CD4-positive, alpha-beta T cell (primary cell): Measurements from ENCODE around the gene HES3. TPM values are rescaled to one million over a fixed set of nuclear protein-coding genes. Genes with fewer than 3 reads are reported as not detected.

Source experiments
- ATAC-seq: fragments of 200-7000 bp; cut with Tn5 transposase; one replicate; pipeline ENCODE4 v1.10.0; 2022; ENCODE audit warnings: mild to moderate bottlenecking; ENCODE audit not compliant: poor library complexity
- CTCF ChIA-PET: fragments of 350-600 bp; sonication (Branson Sonifier 250); formaldehyde crosslinking; loops from one replicate; lab custom pipeline; 2021; ENCODE audit warnings: antibody characterized with exemption, inconsistent platforms; lab: Charles Lee
- POLR2A ChIA-PET: fragments of 350-600 bp; sonication (Branson Sonifier 250); formaldehyde crosslinking; loops from one replicate; lab custom pipeline; 2021; ENCODE audit warnings: antibody characterized with exemption, inconsistent platforms; lab: Charles Lee
- DNase-seq, 14 experiments: peaks; one replicate each; pipeline ENCODE4 v3.0.0-alpha.2; 2013 to 2020; ENCODE audit warnings: mixed read lengths in 2 of 14
- H3K27ac ChIP-seq, 2 donors: one replicate each; pipeline versions ENCODE4 v1.5.1 to v1.7.0; 2013; ENCODE audit warnings: low read length in 2 of 2, low read depth in 1 of 2, mild to moderate bottlenecking in 1 of 2
- H3K27me3 ChIP-seq, 2 experiments: 1 replicate in 1 of 2; 2 replicates in 1 of 2; pipeline versions ENCODE4 v1.6.1 to v1.7.0; 2013; ENCODE audit warnings: low read length in 2 of 2, control low read depth in 1 of 2, mild to moderate bottlenecking in 1 of 2, moderate library complexity in 1 of 2; ENCODE audit not compliant: insufficient read depth in 2 of 2, control insufficient read depth in 1 of 2
- H3K36me3 ChIP-seq: one replicate; pipeline ENCODE4 v1.6.1; 2013; ENCODE audit warnings: low read length, control low read depth; ENCODE audit not compliant: insufficient read depth
- H3K4me1 ChIP-seq: one replicate; pipeline ENCODE4 v1.6.1; 2013; ENCODE audit warnings: low read length, control low read depth; ENCODE audit not compliant: insufficient read depth
- H3K4me3 ChIP-seq: one replicate; pipeline ENCODE4 v1.5.1; 2013; ENCODE audit warnings: mild to moderate bottlenecking, low read length, moderate library complexity
- H3K9me3 ChIP-seq, 2 experiments: 1 replicate in 1 of 2; 2 replicates in 1 of 2; pipeline versions ENCODE4 v1.6.1 to v1.7.0; 2013; ENCODE audit warnings: low read length in 2 of 2, mild to moderate bottlenecking in 2 of 2, control low read depth in 1 of 2, moderate library complexity in 1 of 2; ENCODE audit not compliant: control insufficient read depth in 1 of 2, insufficient read depth in 1 of 2
- H3K27ac Mint-ChIP-seq: one replicate; pipeline ENCODE4 v1.8.0; 2020; ENCODE audit warnings: mixed read lengths
- H3K27me3 Mint-ChIP-seq: one replicate; pipeline ENCODE4 v1.8.0; 2021; ENCODE audit warnings: mixed read lengths
- H3K36me3 Mint-ChIP-seq: one replicate; pipeline ENCODE4 v1.8.0; 2021; ENCODE audit warnings: low read depth, mixed read lengths
- H3K4me1 Mint-ChIP-seq: one replicate; pipeline ENCODE4 v1.8.0; 2021; ENCODE audit warnings: low read depth, mixed read lengths
- H3K4me3 Mint-ChIP-seq: one replicate; pipeline ENCODE4 v1.8.0; 2020; ENCODE audit warnings: mild to moderate bottlenecking, mixed read lengths
- H3K9me3 Mint-ChIP-seq: one replicate; pipeline ENCODE4 v1.8.0; 2020; ENCODE audit warnings: mixed read lengths
- intact Hi-C, 2 experiments: fragments of 100-400 bp; cut with DNase I in 1 of 2; cut with micrococcal nuclease in 1 of 2; formaldehyde crosslinking; loops; one replicate each; pipeline versions ENCODE4 v1.15.1 to v1.9.0; 2023 to 2025; cut with DNase I, micrococcal nuclease
- total RNA-seq, 174 experiments: library from RNA in 2 of 174; stranded (reverse) in 2 of 174; gene quantifications; one replicate each; pipeline ENCODE4 v1.2.3 and lab custom pipeline; 2021 to 2026
- TF ChIP-seq, protein P1 (sequence below): fragments of 200-600 bp; IDR thresholded peaks from one replicate; pipeline ENCODE4 v1.8.0; 2022; ENCODE audit warnings: antibody characterized with exemption, mild to moderate bottlenecking

HES3 gene
- total RNA-seq, 2 experiments from 2014 or later: not detected

DNA sequence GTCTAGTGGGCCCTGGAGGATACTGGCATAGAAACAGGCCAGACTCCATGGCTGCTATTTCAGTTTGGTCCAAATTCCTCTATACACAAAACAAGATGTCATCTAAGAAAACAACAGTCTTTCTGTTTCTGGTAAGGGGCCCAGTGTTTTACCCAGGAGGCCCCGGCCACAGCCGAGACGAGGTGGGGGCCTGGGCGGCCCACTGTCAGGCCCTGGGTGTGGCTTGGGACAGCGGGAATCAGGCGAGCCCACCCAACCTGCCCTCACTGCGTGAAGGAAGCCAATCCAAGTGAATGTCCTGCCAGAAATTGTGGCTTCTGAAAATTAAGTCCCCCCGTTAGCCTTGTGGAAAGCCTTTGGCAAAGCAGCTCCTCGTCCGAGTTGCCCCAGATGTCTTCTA lies 48.1 kb downstream of the HES3 start:
- no peak for DNase-seq
- intact Hi-C loops: no loop called here
- H3K27me3 ChIP-seq: no peaks in the 10 kb centered on the region
- Mint-ChIP-seq H3K4me1 (no peaks in the 10 kb centered on the region), H3K36me3 (peaks cover 3% of the 10 kb centered on the region), H3K27me3 (no peaks in the 10 kb centered on the region), H3K4me3 (no peak overlapping the region), H3K9me3 (no peaks in the 10 kb centered on the region), H3K27ac (no peak overlapping the region)
- peaks cover 8% of the 10 kb centered on the region for H3K36me3 ChIP-seq
- ChIA-PET POLR2A (no interaction called here), CTCF (no interaction called here)
- H3K9me3 ChIP-seq: no peaks in the 10 kb centered on the region
- H3K27ac ChIP-seq: no peak overlapping the region
- no peaks in the 10 kb centered on the region for H3K4me1 ChIP-seq
- TF ChIP-seq, protein P1, sequence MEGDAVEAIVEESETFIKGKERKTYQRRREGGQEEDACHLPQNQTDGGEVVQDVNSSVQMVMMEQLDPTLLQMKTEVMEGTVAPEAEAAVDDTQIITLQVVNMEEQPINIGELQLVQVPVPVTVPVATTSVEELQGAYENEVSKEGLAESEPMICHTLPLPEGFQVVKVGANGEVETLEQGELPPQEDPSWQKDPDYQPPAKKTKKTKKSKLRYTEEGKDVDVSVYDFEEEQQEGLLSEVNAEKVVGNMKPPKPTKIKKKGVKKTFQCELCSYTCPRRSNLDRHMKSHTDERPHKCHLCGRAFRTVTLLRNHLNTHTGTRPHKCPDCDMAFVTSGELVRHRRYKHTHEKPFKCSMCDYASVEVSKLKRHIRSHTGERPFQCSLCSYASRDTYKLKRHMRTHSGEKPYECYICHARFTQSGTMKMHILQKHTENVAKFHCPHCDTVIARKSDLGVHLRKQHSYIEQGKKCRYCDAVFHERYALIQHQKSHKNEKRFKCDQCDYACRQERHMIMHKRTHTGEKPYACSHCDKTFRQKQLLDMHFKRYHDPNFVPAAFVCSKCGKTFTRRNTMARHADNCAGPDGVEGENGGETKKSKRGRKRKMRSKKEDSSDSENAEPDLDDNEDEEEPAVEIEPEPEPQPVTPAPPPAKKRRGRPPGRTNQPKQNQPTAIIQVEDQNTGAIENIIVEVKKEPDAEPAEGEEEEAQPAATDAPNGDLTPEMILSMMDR: no peak
- no peak for ATAC-seq
- no peak overlapping the region for H3K4me3 ChIP-seq

DNA sequence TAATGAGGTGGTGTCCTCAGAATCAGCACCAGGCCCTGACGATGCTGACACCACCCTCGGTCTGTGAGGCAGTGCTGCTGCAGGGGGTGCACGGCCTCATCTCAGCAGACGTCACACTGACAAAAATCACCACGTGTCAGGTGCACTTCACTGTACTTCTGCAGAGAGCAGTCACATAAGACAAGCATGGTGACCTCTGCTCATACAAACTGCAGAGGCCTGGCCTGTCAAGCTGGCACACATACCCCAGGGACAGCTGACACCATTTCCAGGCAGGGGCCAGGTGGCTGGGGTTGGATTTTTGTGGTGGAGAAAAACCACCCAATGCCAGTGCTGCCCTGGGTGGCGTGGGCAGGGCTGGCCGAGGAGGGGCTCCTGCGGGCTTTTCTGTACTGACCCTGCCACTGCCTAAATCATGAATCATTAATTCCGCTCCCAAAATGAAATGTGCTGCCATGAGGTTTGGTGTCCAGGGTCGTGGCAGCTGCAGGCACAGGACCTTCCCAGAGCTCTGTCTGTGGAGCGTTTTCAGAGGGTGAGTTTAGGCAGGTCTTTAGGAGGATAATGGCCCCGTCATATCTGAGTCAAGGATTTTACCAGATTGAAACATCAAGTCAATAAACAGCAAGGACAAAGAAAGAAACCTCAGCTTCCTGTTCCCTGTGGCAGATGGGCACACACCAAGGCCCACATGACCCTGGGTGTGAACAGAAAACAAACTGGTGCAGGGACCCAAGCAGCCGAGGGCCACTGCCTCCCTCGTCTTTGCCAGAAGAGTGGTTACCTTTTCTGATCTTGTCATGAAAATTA lies 50.3 kb downstream of the HES3 start:
- no peak overlapping the region for H3K4me3 ChIP-seq
- ChIA-PET POLR2A (no interaction called here), CTCF (no interaction called here)
- Mint-ChIP-seq H3K36me3 (peaks cover 3% of the 10 kb centered on the region), H3K9me3 (no peaks in the 10 kb centered on the region), H3K27ac (no peak overlapping the region), H3K27me3 (no peaks in the 10 kb centered on the region), H3K4me1 (no peaks in the 10 kb centered on the region), H3K4me3 (no peak overlapping the region)
- no peaks in the 10 kb centered on the region for H3K27me3 ChIP-seq
- no peaks in the 10 kb centered on the region for H3K9me3 ChIP-seq
- ATAC-seq (no peak), DNase-seq (peak in 1 of 14 experiments; percentile 56)
- H3K27ac ChIP-seq: no peak overlapping the region
- H3K36me3 ChIP-seq: peaks cover 8% of the 10 kb centered on the region
- H3K4me1 ChIP-seq: no peaks in the 10 kb centered on the region
- TF ChIP-seq, protein P1: no peak
- intact Hi-C loops: no loop called here

DNA sequence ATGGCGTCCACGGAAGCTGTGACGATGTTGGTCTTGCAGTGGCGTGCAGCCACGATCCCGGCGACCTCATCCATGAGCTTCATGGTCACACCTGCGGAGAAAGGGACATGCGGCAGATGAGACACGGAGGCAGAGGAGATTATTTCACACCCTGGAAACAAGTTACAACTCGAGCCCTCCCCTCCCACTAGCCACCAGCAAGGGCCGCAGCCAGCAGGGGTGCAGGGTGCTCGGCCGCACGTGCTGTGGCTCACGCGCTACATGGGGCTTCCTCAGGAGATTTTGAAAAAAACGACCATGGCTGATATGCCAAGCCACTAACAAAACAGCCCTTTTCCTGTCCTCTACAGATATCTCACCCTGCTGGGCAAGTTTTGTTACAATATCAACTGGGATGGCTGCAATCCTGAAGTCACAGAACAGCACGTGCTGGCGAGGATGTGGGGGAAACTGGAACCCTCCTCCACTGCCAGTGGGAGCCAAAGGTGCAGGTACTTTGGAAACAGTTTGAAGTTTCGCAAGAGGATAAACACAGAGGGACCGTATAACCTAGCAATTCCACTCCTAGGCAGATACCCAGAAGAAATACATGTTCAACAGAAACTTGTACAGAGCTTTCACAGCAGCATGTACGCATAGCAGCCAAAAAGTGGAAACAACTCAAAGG lies 51.0 kb downstream of the HES3 start:
- Mint-ChIP-seq H3K4me1 (no peaks in the 10 kb centered on the region), H3K27ac (no peak overlapping the region), H3K36me3 (peaks cover 3% of the 10 kb centered on the region), H3K4me3 (no peak overlapping the region), H3K27me3 (no peaks in the 10 kb centered on the region), H3K9me3 (no peaks in the 10 kb centered on the region)
- ChIA-PET CTCF (no interaction called here), POLR2A (no interaction called here)
- Histone ChIP-seq H3K9me3 (no peaks in the 10 kb centered on the region), H3K36me3 (peaks cover 8% of the 10 kb centered on the region), H3K4me3 (no peak overlapping the region), H3K27ac (no peak overlapping the region), H3K4me1 (no peaks in the 10 kb centered on the region), H3K27me3 (no peaks in the 10 kb centered on the region)
- TF ChIP-seq, protein P1: no peak
- peak in 1 of 14 experiments; percentile 39 for DNase-seq
- intact Hi-C loops: no loop called here
- ATAC-seq: no peak

Other genes with a start within 250 kb of the HES3 start
- gene KCNAB2, start 198.3 kb upstream of the HES3 start, total RNA-seq: 100 to 1,000 TPM; 147 to 155 TPM
- gene CHD5, start 63.9 kb upstream of the HES3 start, total RNA-seq: under 1 TPM; 0.25 to 0.34 TPM
- gene RPL22, start 44.6 kb upstream of the HES3 start, total RNA-seq: 100 to 1,000 TPM; 620 to 652 TPM
- gene RNF207, start 38.1 kb upstream of the HES3 start, total RNA-seq: 1 to 10 TPM; 5.4 to 6.8 TPM
- gene ICMT, start 8.2 kb upstream of the HES3 start, total RNA-seq: 1 to 10 TPM; 1.7 to 3.0 TPM
- under 1 TPM; 0.14 to 0.19 TPM for gene GPR153, start 16.9 kb downstream of the HES3 start, total RNA-seq
- 1 to 10 TPM; 5.3 to 5.4 TPM for gene ACOT7, start 149.6 kb downstream of the HES3 start, total RNA-seq
- gene HES2, start 175.7 kb downstream of the HES3 start, total RNA-seq: not detected
- 1 to 10 TPM; 2.0 to 3.9 TPM for gene ESPN, start 180.6 kb downstream of the HES3 start, total RNA-seq
- 100 to 1,000 TPM; 220 to 225 TPM for gene TNFRSF25, start 222.0 kb downstream of the HES3 start, total RNA-seq
- 1 to 10 TPM; 5.0 to 6.1 TPM for gene PLEKHG5, start 247.5 kb downstream of the HES3 start, total RNA-seq